ENCODE data around the gene RELL2. TPM values are rescaled to one million over a fixed set of nuclear protein-coding genes. Genes with fewer than 3 reads are reported as not detected.

Gene RELL2
- total and polyA plus RNA-seq, 10 donors: 8.7 to 26.2 (median 12.3) TPM

- intact Hi-C loops (cut with DNase I; ENCODE audit: low total_unique reads): no loop called here
- H3K4me1 ChIP-seq: peaks cover 20 to 61% (median 34%) of the 10 kb centered on the region in 6 donors
- TF ChIP-seq POLR2A (IDR thresholded peaks at IDR 0.05): no peak
- no peak for TF ChIP-seq CTCF (IDR thresholded peaks at IDR 0.05 in 8 of 11, conservative IDR thresholded peaks at IDR 0.05 in 3 of 11)
- TF ChIP-seq POLR2AphosphoS5 (IDR thresholded peaks at IDR 0.05): no peak
Observed at GRCh38 chr5:141632650-141633049, 4.1 kb upstream of the RELL2 start.

GRCh38 chr5:141633871-141634561 lies 2.8 kb upstream of the RELL2 start:
- WGBS, 5 donors: 56 to 69% (median 59%) methylated on average over 5 of the region's 5 CpGs
- Histone ChIP-seq H3K9me3 (no peaks in the 10 kb centered on the region), H3K4me3 (no peak overlapping the region), H3K36me3 (peaks cover 0 to 51% (median 24%) of the 10 kb centered on the region in 6 donors), H3K27ac (no peak overlapping the region), H3K4me1 (peaks cover 20 to 74% (median 45%) of the 10 kb centered on the region in 6 donors), H3K27me3 (replicated peaks in 1 of 7) (no peaks in the 10 kb centered on the region)
- TF ChIP-seq POLR2A (IDR thresholded peaks at IDR 0.05) (no peak), CTCF (IDR thresholded peaks at IDR 0.05 in 8 of 11, conservative IDR thresholded peaks at IDR 0.05 in 3 of 11) (no peak), POLR2AphosphoS5 (IDR thresholded peaks at IDR 0.05) (no peak)
- DNase-seq: no peak
- intact Hi-C loops (cut with DNase I; ENCODE audit: low total_unique reads): no loop called here

More at GRCh38 chr5:141632650-141633049, 4.1 kb upstream of the RELL2 start:
- peaks cover 0 to 65% (median 37%) of the 10 kb centered on the region in 6 donors for H3K36me3 ChIP-seq
- H3K9me3 ChIP-seq: no peaks in the 10 kb centered on the region
- H3K4me3 ChIP-seq: no peak overlapping the region
- no peak overlapping the region for H3K27ac ChIP-seq
- no peaks in the 10 kb centered on the region for H3K27me3 ChIP-seq (replicated peaks in 1 of 7)
- 90 to 100% (median 96%) methylated on average over 2 of the region's 2 CpGs for WGBS, 5 donors
- no peak for DNase-seq

GRCh38 chr5:141634720-141635119 lies 2.1 kb upstream of the RELL2 start:
- whole genome bisulfite sequencing, 5 donors: 90 to 95% (median 91%) methylated on average over 6 of the region's 6 CpGs
- Histone ChIP-seq H3K9me3 (no peaks in the 10 kb centered on the region), H3K36me3 (peaks cover 0 to 50% (median 17%) of the 10 kb centered on the region in 6 donors), H3K27ac (no peak overlapping the region), H3K4me3 (no peak overlapping the region), H3K4me1 (peaks cover 20 to 74% (median 45%) of the 10 kb centered on the region in 6 donors), H3K27me3 (replicated peaks in 1 of 7) (no peaks in the 10 kb centered on the region)
- intact Hi-C loops (cut with DNase I; ENCODE audit: low total_unique reads): no loop called here
- TF ChIP-seq CTCF (IDR thresholded peaks at IDR 0.05 in 8 of 11, conservative IDR thresholded peaks at IDR 0.05 in 3 of 11) (no peak), POLR2A (IDR thresholded peaks at IDR 0.05) (no peak), POLR2AphosphoS5 (IDR thresholded peaks at IDR 0.05) (no peak)
- no peak for DNase-seq

GRCh38 chr5:141635646-141636045 lies 1.2 kb upstream of the RELL2 start:
- WGBS, 5 donors: 78 to 90% (median 83%) methylated on average over 7 of the region's 7 CpGs
- peak overlapping the region in 1 of 8 donors; percentile 89 for H3K27ac ChIP-seq

More at GRCh38 chr5:141635646-141636045, 1.2 kb upstream of the RELL2 start:
- Histone ChIP-seq H3K27me3 (replicated peaks in 1 of 7) (no peaks in the 10 kb centered on the region), H3K36me3 (peaks cover 0 to 50% (median 13%) of the 10 kb centered on the region in 6 donors), H3K9me3 (no peaks in the 10 kb centered on the region), H3K4me1 (peaks cover 20 to 74% (median 45%) of the 10 kb centered on the region in 6 donors), H3K4me3 (peak overlapping the region; percentile 54 to 96 (median 82))
- no peak for DNase-seq
- TF ChIP-seq POLR2A (IDR thresholded peaks at IDR 0.05): no peak
- no peak for TF ChIP-seq CTCF (IDR thresholded peaks at IDR 0.05 in 8 of 11, conservative IDR thresholded peaks at IDR 0.05 in 3 of 11)
- no peak for TF ChIP-seq POLR2AphosphoS5 (IDR thresholded peaks at IDR 0.05)
- intact Hi-C loops (cut with DNase I; ENCODE audit: low total_unique reads): no loop called here
